HepG2 (cell line): ENCODE measurements around the gene CACTIN. TPM values are rescaled to one million over a fixed set of nuclear protein-coding genes. Genes with fewer than 3 reads are reported as not detected.
A peak's percentile ranks its signal among the peaks of the same experiment; 100 is the strongest.

Experiments used
- ATAC-seq: fragments of 200-7000 bp; cut with Tn5 transposase; 3 replicates; pipeline ENCODE4 v1.9.1; 2020; ENCODE audit warnings: mild to moderate bottlenecking, moderate library complexity
- BruUV-seq: library from RNA; stranded (reverse); fragments of 400-500 nt; replicated peaks from 2 replicates; lab custom pipeline; 2021; lab: Mats Ljungman, UMichigan
- CTCF ChIA-PET: fragments of 300-600 bp; formaldehyde crosslinking; extraction: SDS; loops from one replicate; lab custom pipeline; 2021; ENCODE audit warnings: low total read pairs, inconsistent platforms, low intra/inter-chr PET ratio; lab: Yijun Ruan, JAX
- POLR2A ChIA-PET: fragments of 350-600 bp; sonication (Branson Sonifier 250); formaldehyde crosslinking; loops from one replicate; lab custom pipeline; 2020; ENCODE audit warnings: antibody characterized with exemption, inconsistent platforms; lab: Yijun Ruan, JAX
- DNase-seq: peaks from one replicate; pipeline ENCODE4 v3.0.0-alpha.2; 2015; ENCODE audit warnings: low spot score
- FAIRE-seq: peaks from 3 replicates; lab custom pipeline; 2011; peaks lifted over from hg19 to GRCh38; lab: Jason Lieb, UNC
- H2AFZ ChIP-seq: one replicate; pipeline ENCODE4 v1.6.1; 2011; ENCODE audit warnings: low read length, inconsistent platforms
- H3K27ac ChIP-seq: fragments of 300-600 bp; 3 replicates; pipeline ENCODE4 v1.8.0; 2011; ENCODE audit warnings: mixed run types, mild to moderate bottlenecking, mixed read lengths, low read length, inconsistent platforms; ENCODE audit not compliant: insufficient read depth; ENCODE audit errors: extremely low read length
- H3K27me3 ChIP-seq, 2 experiments: fragments of 200-600 bp in 1 of 2; 2 replicates in 1 of 2; 3 replicates in 1 of 2; pipeline versions ENCODE4 v1.6.0 to v1.8.0; 2011; ENCODE audit warnings: low read length in 2 of 2, mild to moderate bottlenecking in 2 of 2, moderate library complexity in 2 of 2, inconsistent platforms in 1 of 2; ENCODE audit not compliant: insufficient read depth in 2 of 2, control insufficient read depth in 1 of 2
- H3K36me3 ChIP-seq, 2 experiments: fragments of 200-600 bp in 1 of 2; replicated peaks in 1 of 2; 2 replicates in 1 of 2; 3 replicates in 1 of 2; pipeline versions ENCODE4 v1.5.1 to v1.8.0; 2011; ENCODE audit warnings: low read length in 2 of 2, inconsistent platforms in 1 of 2; ENCODE audit not compliant: insufficient read depth in 2 of 2, control insufficient read depth in 1 of 2
- H3K4me1 ChIP-seq: 2 replicates; pipeline ENCODE4 v1.5.1; 2012; ENCODE audit warnings: low read length, inconsistent platforms; ENCODE audit not compliant: insufficient read depth
- H3K4me2 ChIP-seq: 2 replicates; pipeline ENCODE4 v1.6.0; 2011; ENCODE audit warnings: low read depth, low read length, inconsistent platforms
- H3K4me3 ChIP-seq, 3 experiments: fragments of 200-600 bp in 1 of 3; sonication (generic), shearing (Covaris generic) in 1 of 3; replicated peaks in 1 of 3; 2 replicates each; pipeline ENCODE4 v1.5.1; 2011 to 2016; ENCODE audit warnings: low read length in 3 of 3, inconsistent platforms in 2 of 3, low read depth in 2 of 3, mild to moderate bottlenecking in 2 of 3, control low read depth in 1 of 3, mixed read lengths in 1 of 3; ENCODE audit not compliant: insufficient read depth in 1 of 3
- H3K79me2 ChIP-seq: one replicate; pipeline ENCODE4 v1.6.1; 2011; ENCODE audit warnings: low read length, inconsistent platforms; ENCODE audit not compliant: insufficient read depth
- H3K9ac ChIP-seq: 2 replicates; pipeline ENCODE4 v1.6.0; 2011; ENCODE audit warnings: mild to moderate bottlenecking, low read depth, low read length, inconsistent platforms; ENCODE audit not compliant: insufficient read depth
- H3K9me3 ChIP-seq: 2 replicates; pipeline ENCODE4 v1.5.1; 2012; ENCODE audit warnings: mild to moderate bottlenecking, low read length
- H4K20me1 ChIP-seq: 2 replicates; pipeline ENCODE4 v1.6.0; 2011; ENCODE audit warnings: inconsistent platforms, mild to moderate bottlenecking, low read length, moderate library complexity; ENCODE audit not compliant: insufficient read depth
- ATF7 ChIP-seq, 2 experiments: fragments of 450-650 bp in 1 of 2; sonication (generic) in 1 of 2; formaldehyde crosslinking in 1 of 2; IDR thresholded peaks; 2 replicates each; pipeline versions ENCODE4 v1.4.0 to v1.6.1; 2016 to 2020; ENCODE audit warnings: antibody characterized with exemption in 1 of 2, mild to moderate bottlenecking in 1 of 2, missing genetic modification reagents in 1 of 2
- BHLHE40 ChIP-seq: IDR thresholded peaks from 2 replicates; pipeline ENCODE4 v1.6.1; 2011; ENCODE audit warnings: low read length, improper control_type of control experiment
- NCOR1 ChIP-seq: fragments of 200-600 bp; sonication (generic); IDR thresholded peaks from 2 replicates; pipeline ENCODE4 v1.7.0; 2017; ENCODE audit warnings: antibody characterized with exemption, low read length, borderline replicate concordance
- WGBS: methylation state at CpG from one replicate; pipeline ENCODE4 v1.1.6; 2017; ENCODE audit warnings: low lambda C conversion rate; 5-methylcytosine and 5-hydroxymethylcytosine counted together
- in situ Hi-C: cut with HindIII; loops from 2 replicates; pipeline ENCODE4 v1.10.0; 2017; ENCODE audit warnings: low pct_unique_long_range_greater_than_20kb; ENCODE audit not compliant: extremely low pct_ligation_motif_present
- intact Hi-C: fragments of 100-400 bp; cut with micrococcal nuclease; formaldehyde crosslinking; loops from one replicate; pipeline ENCODE4 v1.10.0; 2022; ENCODE audit not compliant: unreplicated experiment
- polyA plus RNA-seq, 8 experiments: library from polyadenylated mRNA; depleted of rRNA in 3 of 8; stranded (reverse) in 7 of 8; unstranded in 1 of 8; fragments of >200 nt; fragmentation: Illumina TruSeq in 4 of 8; extraction: Trizol in 4 of 8; gene quantifications; 2 replicates each; pipeline versions ENCODE4 v1.2.1 to v1.2.3, GENCODE V29; 2011 to 2016; ENCODE audit warnings: low read depth in 4 of 8, missing spikeins in 1 of 8, mixed read lengths in 1 of 8; ENCODE audit not compliant: insufficient read depth in 1 of 8
- total RNA-seq, 5 experiments: library from RNA; depleted of rRNA; stranded (reverse); fragments of >200 nt; fragmentation: Illumina TruSeq; extraction: Trizol; gene quantifications; 2 replicates each; pipeline ENCODE4 v1.2.3, GENCODE V29; 2016; ENCODE audit warnings: low read depth in 1 of 5

CACTIN gene
- total and polyA plus RNA-seq, 2 of the 13 experiments (the other 11 are each of a cell fraction or from before 2014, with no cell fraction given): 10.0 to 16.6 TPM

GRCh38 chr19:3623716-3624115 is 2.9 kb downstream of the CACTIN start:
- 93% methylated on average over 29 of the region's 34 CpGs for WGBS
- ChIA-PET POLR2A (no interaction called here), CTCF (no interaction called here)
- no peak overlapping the region for H2AFZ ChIP-seq
- peaks cover 20% of the 10 kb centered on the region for H3K79me2 ChIP-seq
- no peak overlapping the region for H3K9ac ChIP-seq
- H3K4me1 ChIP-seq: peaks cover 18% of the 10 kb centered on the region
- peaks cover 4 to 5% of the 10 kb centered on the region in 2 experiments; a peak in 2 of 5 replicates for H3K36me3 ChIP-seq
- intact Hi-C loops: no loop called here
- no TSS peak for BruUV-seq
- TF ChIP-seq NCOR1: no peak
- peaks cover 8% of the 10 kb centered on the region; the same call in 1 of the 2 replicates for H4K20me1 ChIP-seq
- H3K4me2 ChIP-seq: no peak overlapping the region
- DNase-seq (no peak), FAIRE-seq (no peak), ATAC-seq (no peak)
- no peaks in the 10 kb centered on the region for H3K9me3 ChIP-seq
- no peak overlapping the region for H3K27ac ChIP-seq
- H3K27me3 ChIP-seq: no peaks in the 10 kb centered on the region; a peak in 1 of 5 replicates
- in situ Hi-C loops: no loop called here
- no peak overlapping the region for H3K4me3 ChIP-seq

GRCh38 chr19:3622224-3622623 is 4.4 kb downstream of the CACTIN start:
- DNase-seq (no peak), ATAC-seq (no peak)
- Histone ChIP-seq H3K4me1 (peaks cover 15% of the 10 kb centered on the region), H3K9me3 (no peaks in the 10 kb centered on the region), H3K9ac (no peak overlapping the region), H3K36me3 (peaks cover 5% of the 10 kb centered on the region in 2 experiments; a peak in 2 of 5 replicates), H3K27me3 (no peaks in the 10 kb centered on the region; a peak in 1 of 5 replicates), H4K20me1 (peaks cover 8% of the 10 kb centered on the region; the same call in 1 of the 2 replicates), H3K79me2 (peaks cover 20% of the 10 kb centered on the region), H3K4me3 (no peak overlapping the region), H2AFZ (no peak overlapping the region)
- 92% methylated on average over 12 of the region's 12 CpGs for WGBS
- BruUV-seq: no TSS peak
- POLR2A ChIA-PET: interaction anchor here (0.7 kb wide), 1 partner anchor 65 kb away, joined by 5 read pairs; the partner anchor contains the start of gene MFSD12
- intact Hi-C loops: no loop called here
- CTCF ChIA-PET: no interaction called here
- in situ Hi-C loops: no loop called here
- TF ChIP-seq BHLHE40 (no peak), ATF7 (IDR thresholded peaks at IDR 0.05) (peak; percentile 61), ATF7 (CRISPR knock-in tag; IDR thresholded peaks at IDR 0.05) (no peak)
- TF ChIP-seq, all 625 proteins: peak for 1
- Histone ChIP-seq H3K4me2 (no peak overlapping the region), H3K27ac (no peak overlapping the region)
- no peak for FAIRE-seq
